ENCODE measurements around the gene MCEMP1.

- no peak for TF ChIP-seq EP300 (IDR thresholded peaks at IDR 0.05; ENCODE audit: borderline replicate concordance)
- peak; percentile 38; the same call in 1 of the 2 replicates for TF ChIP-seq RAD21 (IDR thresholded peaks at IDR 0.05; ENCODE audit: low read depth)
- no peak for TF ChIP-seq MAX (IDR thresholded peaks at IDR 0.05)
- no peak for TF ChIP-seq YY1 (IDR thresholded peaks at IDR 0.05; ENCODE audit: low read depth)
- 0 out of 2 replicates have a peak, but pooled peaks have one; percentile 29 for TF ChIP-seq USF1 (IDR thresholded peaks at IDR 0.05)
- TF ChIP-seq CEBPB (IDR thresholded peaks at IDR 0.05): no peak
- TF ChIP-seq TAF1 (IDR thresholded peaks at IDR 0.05; ENCODE audit: low read depth): no peak
- TF ChIP-seq REST (IDR thresholded peaks at IDR 0.05; ENCODE audit: low read depth): no peak
- TF ChIP-seq TCF12 (IDR thresholded peaks at IDR 0.05; ENCODE audit: low read depth): no peak
- no peak for TF ChIP-seq CREB1 (IDR thresholded peaks at IDR 0.05; ENCODE audit: low read depth)
Observed at GRCh38 chr19:7678971-7679751, 2.3 kb downstream of the MCEMP1 start.
